Measurements from ENCODE around the gene ARHGAP6.

DNA sequence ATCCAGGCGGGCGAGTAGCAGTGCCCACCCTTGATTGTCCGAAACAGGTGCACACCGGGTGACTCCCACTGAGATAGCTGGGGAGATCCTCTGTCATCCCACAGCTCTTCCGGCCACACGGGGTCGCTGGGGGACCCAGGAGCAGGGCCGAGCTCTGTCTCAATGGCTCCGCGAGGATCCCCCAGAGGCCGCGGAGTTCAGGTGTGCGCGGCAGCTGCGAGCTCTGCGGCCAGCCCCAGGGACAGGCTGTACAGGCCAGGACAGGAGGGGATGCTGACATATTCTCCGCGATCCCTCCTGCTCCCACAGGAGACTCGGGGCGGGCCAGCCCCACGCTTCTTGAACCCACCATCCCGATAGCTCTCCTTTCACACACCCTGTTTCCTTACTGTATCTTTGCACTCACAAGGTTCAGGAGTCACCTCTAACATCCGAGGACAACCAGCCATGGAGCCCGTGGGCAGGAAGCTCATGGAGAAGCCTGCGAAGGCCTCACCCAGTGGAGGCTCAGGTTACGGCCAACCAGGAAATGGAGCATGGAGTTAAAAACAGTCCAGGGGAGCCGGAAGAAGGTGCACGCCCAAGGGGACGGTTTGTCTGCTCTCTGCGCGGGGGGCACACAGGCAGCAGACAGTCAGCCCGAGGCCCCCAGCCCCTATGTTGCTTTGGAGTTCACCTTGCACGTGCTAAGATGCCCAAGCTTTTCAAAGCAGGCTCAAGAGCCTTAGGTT, 450.4 kb downstream of the ARHGAP6 start:
- TF ChIP-seq RAD21 (IDR thresholded peaks at IDR 0.05; ENCODE audit: low read depth) (no peak), CREB1 (IDR thresholded peaks at IDR 0.05; ENCODE audit: low read depth) (no peak), FOXM1 (IDR thresholded peaks at IDR 0.05; ENCODE audit: borderline replicate concordance, low read depth) (no peak), NFIC (IDR thresholded peaks at IDR 0.05) (no peak), TAF1 (IDR thresholded peaks at IDR 0.05; ENCODE audit: low read depth) (no peak), CEBPB (IDR thresholded peaks at IDR 0.05) (no peak), TEAD4 (IDR thresholded peaks at IDR 0.05) (no peak), YY1 (IDR thresholded peaks at IDR 0.05; ENCODE audit: low read depth) (no peak), EP300 (IDR thresholded peaks at IDR 0.05; ENCODE audit: borderline replicate concordance) (no peak), ZBTB7A (IDR thresholded peaks at IDR 0.05; ENCODE audit: low read depth) (no peak), TCF12 (IDR thresholded peaks at IDR 0.05; ENCODE audit: low read depth) (no peak)
- TF ChIP-seq, protein P1, sequence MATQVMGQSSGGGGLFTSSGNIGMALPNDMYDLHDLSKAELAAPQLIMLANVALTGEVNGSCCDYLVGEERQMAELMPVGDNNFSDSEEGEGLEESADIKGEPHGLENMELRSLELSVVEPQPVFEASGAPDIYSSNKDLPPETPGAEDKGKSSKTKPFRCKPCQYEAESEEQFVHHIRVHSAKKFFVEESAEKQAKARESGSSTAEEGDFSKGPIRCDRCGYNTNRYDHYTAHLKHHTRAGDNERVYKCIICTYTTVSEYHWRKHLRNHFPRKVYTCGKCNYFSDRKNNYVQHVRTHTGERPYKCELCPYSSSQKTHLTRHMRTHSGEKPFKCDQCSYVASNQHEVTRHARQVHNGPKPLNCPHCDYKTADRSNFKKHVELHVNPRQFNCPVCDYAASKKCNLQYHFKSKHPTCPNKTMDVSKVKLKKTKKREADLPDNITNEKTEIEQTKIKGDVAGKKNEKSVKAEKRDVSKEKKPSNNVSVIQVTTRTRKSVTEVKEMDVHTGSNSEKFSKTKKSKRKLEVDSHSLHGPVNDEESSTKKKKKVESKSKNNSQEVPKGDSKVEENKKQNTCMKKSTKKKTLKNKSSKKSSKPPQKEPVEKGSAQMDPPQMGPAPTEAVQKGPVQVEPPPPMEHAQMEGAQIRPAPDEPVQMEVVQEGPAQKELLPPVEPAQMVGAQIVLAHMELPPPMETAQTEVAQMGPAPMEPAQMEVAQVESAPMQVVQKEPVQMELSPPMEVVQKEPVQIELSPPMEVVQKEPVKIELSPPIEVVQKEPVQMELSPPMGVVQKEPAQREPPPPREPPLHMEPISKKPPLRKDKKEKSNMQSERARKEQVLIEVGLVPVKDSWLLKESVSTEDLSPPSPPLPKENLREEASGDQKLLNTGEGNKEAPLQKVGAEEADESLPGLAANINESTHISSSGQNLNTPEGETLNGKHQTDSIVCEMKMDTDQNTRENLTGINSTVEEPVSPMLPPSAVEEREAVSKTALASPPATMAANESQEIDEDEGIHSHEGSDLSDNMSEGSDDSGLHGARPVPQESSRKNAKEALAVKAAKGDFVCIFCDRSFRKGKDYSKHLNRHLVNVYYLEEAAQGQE (IDR thresholded peaks at IDR 0.05; ENCODE audit: low read depth) = no peak
- TF ChIP-seq, protein P2, sequence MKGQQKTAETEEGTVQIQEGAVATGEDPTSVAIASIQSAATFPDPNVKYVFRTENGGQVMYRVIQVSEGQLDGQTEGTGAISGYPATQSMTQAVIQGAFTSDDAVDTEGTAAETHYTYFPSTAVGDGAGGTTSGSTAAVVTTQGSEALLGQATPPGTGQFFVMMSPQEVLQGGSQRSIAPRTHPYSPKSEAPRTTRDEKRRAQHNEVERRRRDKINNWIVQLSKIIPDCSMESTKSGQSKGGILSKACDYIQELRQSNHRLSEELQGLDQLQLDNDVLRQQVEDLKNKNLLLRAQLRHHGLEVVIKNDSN (IDR thresholded peaks at IDR 0.05) = no peak
- TF ChIP-seq, protein P3, sequence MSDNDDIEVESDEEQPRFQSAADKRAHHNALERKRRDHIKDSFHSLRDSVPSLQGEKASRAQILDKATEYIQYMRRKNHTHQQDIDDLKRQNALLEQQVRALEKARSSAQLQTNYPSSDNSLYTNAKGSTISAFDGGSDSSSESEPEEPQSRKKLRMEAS (IDR thresholded peaks at IDR 0.05) = no peak
